T-helper 17 cell (primary cell): ENCODE results near the gene POMP. TPM values are rescaled to one million over a fixed set of nuclear protein-coding genes. Genes with fewer than 3 reads are reported as not detected.
"Not testable (repeated sequence)": the region's sequence is repeated elsewhere in the genome, so short reads cannot be mapped to it uniquely, and the experiment has no call there.

Experiments
- ATAC-seq: fragments of 150-1000 bp; cut with Tn5 transposase; 2 replicates; pipeline ENCODE4 v1.10.0; 2021; ENCODE audit warnings: mild to moderate bottlenecking, moderate library complexity
- DNase-seq, 3 donors: peaks; one replicate each; pipeline versions ENCODE4 v3.0.0 to v3.0.0-alpha.2; 2020 to 2021
- H3K9me3 ChIP-seq: one replicate; pipeline ENCODE4 v1.7.0; 2013; ENCODE audit warnings: low read length, mild to moderate bottlenecking; ENCODE audit not compliant: control insufficient read depth, poor library complexity, severe bottlenecking
- H3K27ac Mint-ChIP-seq: one replicate; pipeline ENCODE4 v1.8.0; 2022; ENCODE audit warnings: mild to moderate bottlenecking, moderate library complexity, mixed read lengths
- H3K27me3 Mint-ChIP-seq: one replicate; pipeline ENCODE4 v1.8.0; 2022; ENCODE audit warnings: mixed read lengths
- H3K36me3 Mint-ChIP-seq: one replicate; pipeline ENCODE4 v1.8.0; 2022; ENCODE audit warnings: low read depth, mixed read lengths
- H3K4me1 Mint-ChIP-seq: one replicate; pipeline ENCODE4 v1.8.0; 2022; ENCODE audit warnings: mild to moderate bottlenecking, mixed read lengths
- H3K4me3 Mint-ChIP-seq: one replicate; pipeline ENCODE4 v1.8.0; 2022; ENCODE audit warnings: mild to moderate bottlenecking, moderate library complexity, mixed read lengths
- total RNA-seq, 4 donors: library from RNA in 2 of 4; stranded (reverse) in 2 of 4; gene quantifications; one replicate each; pipeline ENCODE4 v1.2.3 and lab custom pipeline; 2022 to 2026

The POMP gene
- total RNA-seq, 2 donors from 2014 or later, result 22.9 to 29.4 TPM

DNA sequence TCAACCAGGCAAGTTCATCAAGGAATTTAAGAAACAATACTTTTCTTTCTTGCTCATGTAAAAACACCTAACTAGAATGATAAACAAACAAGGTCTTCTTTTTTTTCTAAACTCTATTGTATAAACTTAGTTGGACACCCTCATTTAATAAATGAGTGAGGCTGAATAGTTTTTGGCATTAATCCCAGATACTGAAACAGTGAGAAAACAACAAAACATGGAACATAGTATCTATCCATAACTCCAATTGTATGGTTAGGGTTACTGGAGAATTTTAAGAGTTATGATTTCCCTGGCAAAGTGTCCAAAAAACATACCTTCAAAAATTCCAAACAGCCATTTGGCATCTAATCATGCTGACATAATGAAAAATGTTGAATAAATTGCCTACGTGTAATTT, 5.8 kb upstream of the POMP start:
- no peaks in the 10 kb centered on the region for H3K27me3 Mint-ChIP-seq
- ATAC-seq, result no peak
- no peak overlapping the region for H3K27ac Mint-ChIP-seq
- peaks cover 8% of the 10 kb centered on the region for H3K36me3 Mint-ChIP-seq
- H3K4me1 Mint-ChIP-seq, result peaks cover 24% of the 10 kb centered on the region
- DNase-seq, result no peak
- H3K4me3 Mint-ChIP-seq, result no peak overlapping the region
- no peaks in the 10 kb centered on the region for H3K9me3 ChIP-seq

DNA sequence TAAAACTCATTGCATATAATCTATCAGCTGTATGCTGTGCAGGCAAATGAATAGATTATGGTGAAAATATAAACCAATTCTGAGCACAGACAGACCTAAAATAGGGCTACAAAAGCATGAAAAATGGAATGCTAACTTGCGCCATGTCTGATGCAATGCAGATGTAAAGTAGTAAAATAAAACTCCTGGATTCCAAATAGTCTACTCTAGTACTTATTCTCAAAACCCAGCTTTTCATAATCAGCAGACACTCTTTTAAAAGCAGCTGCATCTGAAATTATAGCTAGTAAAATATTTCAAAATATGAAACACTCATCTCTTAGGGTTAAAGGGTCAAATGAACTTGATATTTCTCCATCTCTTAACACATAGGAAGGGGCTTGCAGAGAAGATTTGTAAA, 4.7 kb upstream of the POMP start:
- peaks cover 32% of the 10 kb centered on the region for H3K4me1 Mint-ChIP-seq
- DNase-seq (no peak), ATAC-seq (no peak)
- no peaks in the 10 kb centered on the region for H3K27me3 Mint-ChIP-seq
- H3K36me3 Mint-ChIP-seq, result peaks cover 8% of the 10 kb centered on the region
- no peak overlapping the region for H3K4me3 Mint-ChIP-seq
- H3K27ac Mint-ChIP-seq, result no peak overlapping the region
- H3K9me3 ChIP-seq, result no peaks in the 10 kb centered on the region

DNA sequence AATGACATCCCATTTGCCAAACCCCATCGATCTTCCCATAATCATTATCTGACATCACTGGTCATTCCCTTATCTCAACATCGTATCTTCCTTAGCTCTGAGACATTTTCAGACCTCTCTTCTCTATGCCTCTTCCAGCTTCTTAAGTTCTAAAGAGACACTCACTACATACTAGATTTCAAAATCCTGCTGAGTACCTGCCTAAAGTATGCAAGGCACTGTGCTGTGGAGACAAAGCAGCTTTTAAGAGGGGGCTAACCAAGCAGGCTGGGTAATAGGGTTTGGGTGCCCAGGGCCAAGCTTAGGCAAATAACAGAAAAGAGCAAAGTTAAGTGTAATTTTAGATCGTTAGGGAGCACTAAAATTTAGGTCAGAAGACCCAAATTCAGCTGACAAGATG, 3.4 kb upstream of the POMP start:
- Mint-ChIP-seq H3K27me3 (no peaks in the 10 kb centered on the region), H3K4me1 (peaks cover 40% of the 10 kb centered on the region), H3K27ac (peak overlapping the region; percentile 65), H3K4me3 (no peak overlapping the region), H3K36me3 (peaks cover 8% of the 10 kb centered on the region)
- DNase-seq (no peak), ATAC-seq (no peak)
- no peaks in the 10 kb centered on the region for H3K9me3 ChIP-seq

DNA sequence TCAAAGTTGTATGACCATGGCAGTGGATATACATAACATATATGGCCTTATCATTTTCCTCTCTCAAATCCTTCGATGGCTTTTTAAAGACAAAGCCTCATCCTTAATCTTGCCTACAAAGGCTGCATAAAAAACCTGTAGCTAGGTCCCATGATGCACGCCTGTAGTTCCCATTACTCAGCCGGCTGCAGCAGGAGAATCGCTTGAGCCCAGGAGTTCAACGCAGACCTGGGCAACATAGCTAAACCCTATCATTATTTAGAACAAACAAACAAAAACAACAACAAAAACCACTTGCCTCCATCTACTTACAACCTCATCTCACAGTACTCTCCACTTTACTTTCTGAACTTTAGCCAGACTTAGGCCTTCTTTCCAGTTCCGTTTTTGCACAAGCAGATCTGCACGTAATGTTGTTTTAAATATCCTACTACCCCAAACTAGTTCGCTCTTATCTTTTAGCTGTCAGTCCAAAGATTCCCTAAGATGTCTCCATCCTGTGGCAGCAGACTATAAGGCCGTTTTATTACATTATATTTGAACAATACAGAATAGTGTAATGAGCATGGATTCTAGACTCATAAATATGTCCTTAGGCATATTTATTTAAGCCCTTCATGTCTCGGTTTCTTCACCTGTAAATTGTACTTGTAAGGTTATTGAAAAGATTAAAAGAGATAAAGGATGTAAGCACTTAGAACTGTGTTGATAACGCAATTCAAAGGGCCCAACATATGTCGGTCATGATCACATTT, 969 bp upstream of the POMP start:
- peak overlapping the region; percentile 97 for H3K27ac Mint-ChIP-seq
- H3K36me3 Mint-ChIP-seq, result peaks cover 6% of the 10 kb centered on the region
- ATAC-seq (no peak), DNase-seq (no peak)
- no peaks in the 10 kb centered on the region for H3K27me3 Mint-ChIP-seq
- no peaks in the 10 kb centered on the region for H3K9me3 ChIP-seq
- peaks cover 57% of the 10 kb centered on the region for H3K4me1 Mint-ChIP-seq
- peak overlapping the region; percentile 94 for H3K4me3 Mint-ChIP-seq

DNA sequence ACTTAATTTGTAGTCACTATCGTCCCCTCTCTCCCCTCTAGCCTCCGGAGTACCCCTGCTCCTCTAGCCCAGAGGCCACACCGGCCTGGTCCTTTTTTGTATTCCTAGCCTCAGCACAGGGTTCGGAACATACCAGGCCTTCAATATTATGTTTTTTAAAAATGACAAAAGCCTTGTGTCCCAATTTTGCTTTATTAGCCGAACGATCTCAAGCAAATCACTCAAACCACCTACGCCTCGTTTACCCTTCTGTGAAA, 463 bp upstream of the POMP start:
- Mint-ChIP-seq H3K4me3 (peak overlapping the region; percentile 94), H3K36me3 (peaks cover 6% of the 10 kb centered on the region), H3K27me3 (no peaks in the 10 kb centered on the region), H3K4me1 (peaks cover 57% of the 10 kb centered on the region), H3K27ac (peak overlapping the region; percentile 97)
- ATAC-seq (peak; percentile 2), DNase-seq (no peak)
- H3K9me3 ChIP-seq, result no peaks in the 10 kb centered on the region

DNA sequence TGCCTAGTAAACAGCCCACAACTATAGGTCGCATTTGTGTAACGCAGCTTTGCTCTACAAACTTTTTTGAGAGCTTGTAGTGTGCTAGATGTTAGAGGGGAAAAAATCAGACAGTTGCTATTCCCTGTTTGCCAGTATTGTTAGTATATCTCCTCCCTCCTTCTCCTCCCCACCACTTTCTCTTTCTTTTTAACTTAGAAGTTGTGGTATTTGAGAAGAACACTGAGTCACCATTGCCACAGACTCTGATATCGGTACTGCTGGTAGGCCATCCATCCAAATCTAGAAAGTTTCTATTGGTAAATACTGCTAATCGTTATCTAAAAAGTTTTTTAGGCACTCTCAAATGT, 666 bp downstream of the POMP start:
- Mint-ChIP-seq H3K27ac (peak overlapping the region; percentile 97), H3K4me3 (peak overlapping the region; percentile 94), H3K27me3 (no peaks in the 10 kb centered on the region), H3K4me1 (peaks cover 57% of the 10 kb centered on the region), H3K36me3 (peaks cover 7% of the 10 kb centered on the region)
- ATAC-seq, result peak; percentile 56
- H3K9me3 ChIP-seq, result no peaks in the 10 kb centered on the region
- no peak for DNase-seq

DNA sequence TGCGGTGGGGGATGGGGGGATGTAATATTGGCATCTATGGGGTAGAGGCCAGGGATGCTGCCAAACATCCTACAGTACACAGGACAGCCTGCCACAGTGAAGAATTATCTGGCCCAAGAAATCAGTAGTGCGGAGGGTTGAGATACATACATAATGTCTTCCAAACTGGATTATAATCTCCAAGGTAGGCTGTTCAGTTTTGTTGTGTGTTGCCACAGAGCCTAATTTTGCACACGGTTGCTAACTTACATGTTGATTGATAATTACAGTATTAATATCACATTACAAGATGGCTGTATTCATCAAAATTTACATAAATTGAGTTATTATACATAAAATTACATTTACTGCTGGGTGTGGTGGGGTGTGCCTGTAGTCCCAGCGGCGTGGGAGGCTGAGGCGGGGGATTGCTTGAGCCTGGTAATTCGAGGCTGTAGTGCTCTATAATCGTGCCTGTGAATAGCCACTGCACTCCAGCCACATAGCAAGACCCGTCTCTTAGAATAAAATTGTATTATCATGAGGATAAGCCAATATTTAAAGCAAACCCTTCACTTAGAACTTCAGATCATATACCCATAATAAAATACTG, 8.1 kb downstream of the POMP start:
- no peak overlapping the region for H3K27ac Mint-ChIP-seq
- H3K36me3 Mint-ChIP-seq, result peaks cover 23% of the 10 kb centered on the region
- ATAC-seq (no peak), DNase-seq (no peak)
- H3K4me1 Mint-ChIP-seq, result peaks cover 30% of the 10 kb centered on the region
- no peak overlapping the region for H3K4me3 Mint-ChIP-seq
- no peaks in the 10 kb centered on the region for H3K9me3 ChIP-seq
- H3K27me3 Mint-ChIP-seq, result no peaks in the 10 kb centered on the region

DNA sequence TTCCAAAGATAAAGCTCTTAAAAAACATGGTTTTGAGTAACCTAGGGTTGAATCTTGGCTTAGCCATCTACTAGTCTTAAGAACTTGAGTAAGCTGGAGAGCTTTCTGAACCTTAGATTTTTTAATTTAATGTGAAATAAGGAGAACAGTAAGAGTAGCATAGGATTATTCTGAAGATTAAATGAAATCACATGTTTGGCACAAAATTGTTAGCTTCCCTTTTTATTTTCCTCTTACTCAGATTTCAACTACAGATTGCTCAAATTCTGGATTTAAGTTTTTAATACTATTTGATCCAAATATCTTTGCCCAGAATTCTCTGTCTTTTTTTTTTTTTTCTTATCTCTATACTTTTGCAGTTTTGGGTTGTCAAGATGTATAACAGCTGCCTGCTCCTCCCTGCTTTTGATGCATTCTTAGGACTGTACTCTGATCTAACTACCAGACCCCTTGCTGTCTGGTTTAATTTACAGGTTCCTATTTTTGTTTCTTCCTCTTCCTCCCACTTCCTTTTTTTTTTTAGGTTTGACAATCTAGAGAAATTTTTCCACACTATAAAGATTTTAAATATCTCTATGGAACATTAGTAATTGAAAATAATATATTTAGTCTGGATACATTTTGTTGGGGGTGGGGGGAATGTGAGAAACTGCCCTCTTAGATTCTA, 12.3 kb downstream of the POMP start:
- no peak for DNase-seq
- ATAC-seq, result no peak
- H3K36me3 Mint-ChIP-seq, result peaks cover 17% of the 10 kb centered on the region
- no peak overlapping the region for H3K4me3 Mint-ChIP-seq
- H3K27ac Mint-ChIP-seq, result no peak overlapping the region
- H3K9me3 ChIP-seq, result no peaks in the 10 kb centered on the region
- no peaks in the 10 kb centered on the region for H3K27me3 Mint-ChIP-seq
- peaks cover 16% of the 10 kb centered on the region for H3K4me1 Mint-ChIP-seq

DNA sequence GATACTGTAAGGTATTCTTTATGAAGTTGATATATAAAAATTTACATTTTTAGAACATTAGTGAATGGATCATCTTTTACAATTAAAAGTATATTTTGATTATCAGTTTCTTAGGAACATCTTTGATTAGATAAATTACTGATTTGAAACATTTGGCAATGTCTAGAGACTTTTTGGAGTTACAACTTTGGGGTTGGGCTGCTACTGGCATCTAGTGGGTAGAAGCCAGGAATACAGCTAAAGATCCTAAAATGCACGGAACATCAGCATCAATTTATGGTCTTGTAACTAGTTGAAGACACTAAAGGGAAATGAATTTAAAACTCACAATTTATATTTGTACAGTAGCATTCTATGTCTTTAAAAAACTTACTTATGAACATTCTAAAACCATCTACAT, 19.9 kb downstream of the POMP start:
- DNase-seq (no peak), ATAC-seq (no peak)
- Mint-ChIP-seq H3K4me1 (peaks cover 9% of the 10 kb centered on the region), H3K36me3 (peaks cover 2% of the 10 kb centered on the region), H3K4me3 (no peak overlapping the region), H3K27me3 (no peaks in the 10 kb centered on the region), H3K27ac (no peak overlapping the region)
- H3K9me3 ChIP-seq, result no peaks in the 10 kb centered on the region

DNA sequence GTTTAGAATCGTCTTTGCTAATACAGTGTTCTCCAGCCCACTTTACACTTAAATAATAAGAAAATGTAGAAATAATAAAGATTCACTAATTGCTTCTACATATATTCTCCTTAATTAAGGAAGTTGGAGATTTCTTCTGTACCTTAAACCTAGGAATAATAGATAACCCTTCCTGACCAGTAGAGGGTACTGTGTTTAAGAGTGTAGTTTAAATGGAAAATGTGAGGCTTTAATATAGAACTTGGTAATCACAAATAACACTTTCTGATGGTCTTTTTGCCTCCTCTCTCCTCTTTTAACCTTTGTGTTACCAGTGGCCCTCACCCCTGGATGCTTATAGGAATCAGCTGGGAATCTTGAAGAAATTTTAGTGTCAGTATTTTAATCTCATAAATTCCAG, 20.7 kb downstream of the POMP start:
- peak overlapping the region; percentile 31 for H3K4me3 Mint-ChIP-seq
- H3K9me3 ChIP-seq, result no peaks in the 10 kb centered on the region
- no peaks in the 10 kb centered on the region for H3K27me3 Mint-ChIP-seq
- no peak for DNase-seq
- peaks cover 6% of the 10 kb centered on the region for H3K4me1 Mint-ChIP-seq
- no peaks in the 10 kb centered on the region for H3K36me3 Mint-ChIP-seq
- no peak for ATAC-seq
- peak overlapping the region; percentile 37 for H3K27ac Mint-ChIP-seq

DNA sequence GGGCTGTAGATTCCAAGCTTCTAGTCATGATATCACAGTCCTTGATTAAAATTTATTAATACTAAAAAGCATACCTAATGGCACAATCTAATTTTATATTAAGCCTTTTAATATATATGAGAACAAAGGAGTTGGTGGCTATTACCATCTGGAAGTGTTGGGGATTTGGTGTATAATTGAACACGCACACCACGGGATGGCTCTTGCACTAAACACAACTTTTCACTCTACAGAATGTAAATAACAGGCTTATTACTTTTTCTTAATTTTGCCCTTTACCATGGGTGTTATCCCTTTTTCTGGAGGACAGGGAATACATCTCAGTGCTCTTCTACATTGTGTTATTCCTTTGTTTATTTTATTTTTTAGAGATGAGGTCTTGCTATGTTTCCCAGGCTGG, 21.6 kb downstream of the POMP start:
- H3K9me3 ChIP-seq, result no peaks in the 10 kb centered on the region
- Mint-ChIP-seq H3K4me3 (no peak overlapping the region), H3K4me1 (peaks cover 6% of the 10 kb centered on the region), H3K27ac (peak overlapping the region; percentile 21), H3K36me3 (no peaks in the 10 kb centered on the region), H3K27me3 (no peaks in the 10 kb centered on the region)
- ATAC-seq (no peak), DNase-seq (no peak)

DNA sequence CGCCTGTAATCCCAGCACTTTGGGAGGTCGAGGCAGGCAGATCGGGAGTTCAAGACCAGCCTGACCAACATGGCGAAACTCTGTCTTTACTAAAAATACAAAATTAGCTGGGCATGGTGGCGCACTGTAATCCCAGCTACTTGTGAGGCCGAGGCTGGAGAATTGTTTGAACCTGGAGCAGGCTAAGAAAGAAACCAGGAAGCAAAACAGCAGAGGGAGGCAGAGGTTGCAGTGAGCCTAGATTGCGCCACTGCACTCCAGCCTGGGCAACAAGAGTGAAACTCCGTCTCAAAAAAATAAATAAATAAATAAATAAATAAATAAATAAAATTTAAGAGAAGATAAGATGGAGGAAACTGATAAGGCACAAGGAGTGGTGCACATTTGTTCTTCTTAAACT, 24.2 kb downstream of the POMP start:
- not testable (repeated sequence) for DNase-seq, H3K4me1 Mint-ChIP-seq, H3K36me3 Mint-ChIP-seq, H3K9me3 ChIP-seq, H3K27ac Mint-ChIP-seq, H3K4me3 Mint-ChIP-seq, H3K27me3 Mint-ChIP-seq, ATAC-seq

DNA sequence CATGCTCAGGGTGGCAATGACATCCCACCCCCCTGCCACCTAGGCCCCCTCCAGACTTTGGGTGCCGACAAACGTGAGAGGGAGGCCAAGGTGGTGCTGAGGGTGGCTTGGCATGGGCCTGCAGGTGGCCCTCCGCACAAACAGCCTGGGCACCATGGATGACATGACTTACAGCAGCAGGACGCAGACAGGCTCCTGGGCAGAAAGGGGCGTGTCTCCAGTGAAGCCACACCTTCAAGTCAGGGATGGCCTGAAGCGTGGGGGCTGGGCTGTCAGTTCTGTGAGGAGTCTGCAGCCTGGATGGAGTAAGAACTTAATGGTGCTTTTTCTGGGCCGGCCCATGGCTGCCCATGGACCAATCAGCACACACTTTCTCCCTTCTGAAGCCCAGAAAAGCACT, 25.3 kb downstream of the POMP start:
- DNase-seq (no peak), ATAC-seq (no peak)
- Mint-ChIP-seq H3K36me3 (no peaks in the 10 kb centered on the region), H3K27me3 (no peaks in the 10 kb centered on the region), H3K27ac (no peak overlapping the region), H3K4me3 (no peak overlapping the region), H3K4me1 (peaks cover 4% of the 10 kb centered on the region)
- H3K9me3 ChIP-seq, result no peaks in the 10 kb centered on the region

DNA sequence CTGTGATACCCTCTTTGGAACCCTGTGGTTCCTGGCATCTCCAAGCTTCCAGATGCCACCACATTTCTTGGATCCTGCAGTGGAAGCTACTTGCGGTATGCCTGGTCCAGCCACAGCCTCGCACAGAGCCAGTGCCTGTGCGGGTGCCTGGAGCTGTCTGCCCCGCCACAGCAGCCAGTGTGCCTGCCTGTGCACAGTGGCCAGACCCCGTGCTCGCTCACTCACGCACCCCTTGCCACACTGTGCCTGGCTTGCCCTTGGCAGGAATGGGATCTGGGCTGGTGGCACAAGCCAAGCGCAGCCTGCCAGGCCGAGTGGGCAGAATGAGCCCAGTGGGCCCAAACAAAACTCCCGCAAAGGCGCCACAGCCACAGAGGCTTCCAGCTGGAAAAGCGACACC, 26.2 kb downstream of the POMP start:
- no peak overlapping the region for H3K27ac Mint-ChIP-seq
- no peaks in the 10 kb centered on the region for H3K27me3 Mint-ChIP-seq
- no peaks in the 10 kb centered on the region for H3K36me3 Mint-ChIP-seq
- DNase-seq (no peak), ATAC-seq (no peak)
- no peak overlapping the region for H3K4me3 Mint-ChIP-seq
- H3K4me1 Mint-ChIP-seq, result peaks cover 4% of the 10 kb centered on the region
- H3K9me3 ChIP-seq, result no peaks in the 10 kb centered on the region
